ENCODE data around the gene BLNK. TPM values are rescaled to one million over a fixed set of nuclear protein-coding genes. Genes with fewer than 3 reads are reported as not detected.

The BLNK gene
- total RNA-seq (2022; extraction: Qiagen RNA extraction; ENCODE audit: low read depth) = not detected in 5 replicates

GRCh38 chr10:96271016-96271815 is at the start of gene BLNK:
TSS of gene BLNK (minus strand) at chr10:96271569. CDS start at chr10:96271398, 171 bp downstream.

GRCh38 chr10:96304230-96304629 is 32.9 kb upstream of the BLNK start, which contains the start of gene DNTT:
TSS of gene DNTT (plus strand) at chr10:96304434. CDS start at chr10:96304498, 64 bp downstream.

Other genes starting within 250 kb of the BLNK start
- 6.6 to 8.3 TPM (median 7.8 TPM) in 5 replicates for gene CCNJ, start 228.0 kb downstream of the BLNK start, total RNA-seq (2022; extraction: Qiagen RNA extraction; ENCODE audit: low read depth)
- 5.5 to 9.6 TPM (median 8.5 TPM) in 5 replicates for gene ZNF518A, start 141.3 kb downstream of the BLNK start, total RNA-seq (2022; extraction: Qiagen RNA extraction; ENCODE audit: low read depth)
- gene DNTT, start 32.9 kb upstream of the BLNK start, total RNA-seq (2022; extraction: Qiagen RNA extraction; ENCODE audit: low read depth) = not detected in 5 replicates
- not detected in 5 replicates for gene OPALIN, start 87.4 kb upstream of the BLNK start, total RNA-seq (2022; extraction: Qiagen RNA extraction; ENCODE audit: low read depth)
- gene TLL2, start 242.4 kb upstream of the BLNK start, total RNA-seq (2022; extraction: Qiagen RNA extraction; ENCODE audit: low read depth) = 0.08 to 0.14 TPM (median 0.10 TPM) in 5 replicates